ENCODE results near the gene TRAF3.
"Not testable (repeated sequence)": the region's sequence is repeated elsewhere in the genome, so short reads cannot be mapped to it uniquely, and the experiment has no call there.

The TRAF3 gene

GRCh38 chr14:102821252-102821651 lies 44.0 kb downstream of the TRAF3 start:
- no peak for TF ChIP-seq SPI1 (IDR thresholded peaks at IDR 0.05; ENCODE audit: borderline replicate concordance, low read depth)
- TF ChIP-seq GABPA (IDR thresholded peaks at IDR 0.05; ENCODE audit: low read depth), result no peak
- TF ChIP-seq POLR2AphosphoS5 (IDR thresholded peaks at IDR 0.05; ENCODE audit: low read depth), result no peak
- no peak for TF ChIP-seq REST (IDR thresholded peaks at IDR 0.05; ENCODE audit: insufficient replicate concordance, low read depth)
- no peak for TF ChIP-seq CTCF (IDR thresholded peaks at IDR 0.05; ENCODE audit: insufficient read depth, low read length)
- H3K27me3 ChIP-seq (ENCODE audit: insufficient read depth, poor library complexity, severe bottlenecking), result no peaks in the 10 kb centered on the region
- no peak overlapping the region for H3K27ac ChIP-seq (replicated peaks)
- no peak for DNase-seq (ENCODE audit: low read depth in 1 of 2, low spot score in 1 of 2)
- H3K4me3 ChIP-seq (replicated peaks; ENCODE audit: insufficient read depth, low read length), result no peak overlapping the region

- DNase-seq (ENCODE audit: low read depth in 1 of 2, low spot score in 1 of 2), result no peak
- no peak overlapping the region for H3K4me3 ChIP-seq (replicated peaks; ENCODE audit: insufficient read depth, low read length)
- no peaks in the 10 kb centered on the region for H3K27me3 ChIP-seq (ENCODE audit: insufficient read depth, poor library complexity, severe bottlenecking)
- H3K27ac ChIP-seq (replicated peaks), result no peak overlapping the region
- TF ChIP-seq REST (IDR thresholded peaks at IDR 0.05; ENCODE audit: insufficient replicate concordance, low read depth) (no peak), GABPA (IDR thresholded peaks at IDR 0.05; ENCODE audit: low read depth) (no peak), CTCF (IDR thresholded peaks at IDR 0.05; ENCODE audit: insufficient read depth, low read length) (no peak)
Observed at GRCh38 chr14:102822311-102822863, 45.1 kb downstream of the TRAF3 start.

GRCh38 chr14:102822887-102823286 lies 45.6 kb downstream of the TRAF3 start:
- H3K27me3 ChIP-seq (ENCODE audit: insufficient read depth, poor library complexity, severe bottlenecking); H3K4me3 ChIP-seq (replicated peaks; ENCODE audit: insufficient read depth, low read length); H3K27ac ChIP-seq (replicated peaks); DNase-seq (ENCODE audit: low read depth in 1 of 2, low spot score in 1 of 2): not testable (repeated sequence)

- TF ChIP-seq CTCF (IDR thresholded peaks at IDR 0.05; ENCODE audit: insufficient read depth, low read length), result no peak
- no peak for TF ChIP-seq SPI1 (IDR thresholded peaks at IDR 0.05; ENCODE audit: borderline replicate concordance, low read depth)
- no peak for TF ChIP-seq POLR2AphosphoS5 (IDR thresholded peaks at IDR 0.05; ENCODE audit: low read depth)
- TF ChIP-seq GABPA (IDR thresholded peaks at IDR 0.05; ENCODE audit: low read depth), result no peak
- TF ChIP-seq REST (IDR thresholded peaks at IDR 0.05; ENCODE audit: insufficient replicate concordance, low read depth), result no peak
- no peak overlapping the region for H3K27ac ChIP-seq (replicated peaks)
- H3K27me3 ChIP-seq (ENCODE audit: insufficient read depth, poor library complexity, severe bottlenecking), result no peaks in the 10 kb centered on the region
- no peak for DNase-seq (ENCODE audit: low read depth in 1 of 2, low spot score in 1 of 2)
- H3K4me3 ChIP-seq (replicated peaks; ENCODE audit: insufficient read depth, low read length), result no peak overlapping the region
Observed at GRCh38 chr14:102823546-102823945, 46.3 kb downstream of the TRAF3 start.

All from HL-60 (cell line).